Ishikawa (cell line): ENCODE measurements around the gene SLX9.

Experiments
- CEBPB ChIP-seq: IDR thresholded peaks from 2 replicates; pipeline ENCODE4 v1.6.1; 2012
- CREB1 ChIP-seq: IDR thresholded peaks from 2 replicates; pipeline ENCODE4 v1.6.1; 2012; ENCODE audit warnings: low read depth
- EGR1 ChIP-seq: IDR thresholded peaks from 2 replicates; pipeline ENCODE4 v1.6.1; 2012
- EP300 ChIP-seq: IDR thresholded peaks from 2 replicates; pipeline ENCODE4 v1.6.1; 2012; ENCODE audit warnings: borderline replicate concordance
- FOXM1 ChIP-seq: IDR thresholded peaks from 2 replicates; pipeline ENCODE4 v1.6.1; 2012; ENCODE audit warnings: low read depth, borderline replicate concordance
- MAX ChIP-seq: IDR thresholded peaks from 2 replicates; pipeline ENCODE4 v1.6.1; 2012
- NFIC ChIP-seq: IDR thresholded peaks from 2 replicates; pipeline ENCODE4 v1.6.1; 2012
- RAD21 ChIP-seq: IDR thresholded peaks from 2 replicates; pipeline ENCODE4 v1.6.1; 2012; ENCODE audit warnings: low read depth
- TAF1 ChIP-seq: IDR thresholded peaks from 2 replicates; pipeline ENCODE4 v1.6.1; 2012; ENCODE audit warnings: low read depth, mild to moderate bottlenecking
- TCF12 ChIP-seq: IDR thresholded peaks from 2 replicates; pipeline ENCODE4 v1.6.1; 2012; ENCODE audit warnings: low read depth
- TEAD4 ChIP-seq: IDR thresholded peaks from 2 replicates; pipeline ENCODE4 v1.6.1; 2012
- YY1 ChIP-seq: IDR thresholded peaks from 2 replicates; pipeline ENCODE4 v1.6.1; 2012; ENCODE audit warnings: low read depth
- ZBTB7A ChIP-seq: IDR thresholded peaks from 2 replicates; pipeline ENCODE4 v1.6.1; 2012; ENCODE audit warnings: low read depth
- TF ChIP-seq, protein P1 (sequence below): IDR thresholded peaks from 2 replicates; pipeline ENCODE4 v1.6.1; 2012
- TF ChIP-seq, protein P2 (sequence below): IDR thresholded peaks from 2 replicates; pipeline ENCODE4 v1.6.1; 2012; ENCODE audit warnings: low read depth, mild to moderate bottlenecking

Gene SLX9

GRCh38 chr21:45020629-45021427 is 81.0 kb downstream of the SLX9 start:
- no peak for TF ChIP-seq NFIC
- TF ChIP-seq MAX = no peak
- no peak for TF ChIP-seq FOXM1
- TF ChIP-seq RAD21 = no peak
- TF ChIP-seq TEAD4 = no peak
- TF ChIP-seq YY1 = no peak

DNA sequence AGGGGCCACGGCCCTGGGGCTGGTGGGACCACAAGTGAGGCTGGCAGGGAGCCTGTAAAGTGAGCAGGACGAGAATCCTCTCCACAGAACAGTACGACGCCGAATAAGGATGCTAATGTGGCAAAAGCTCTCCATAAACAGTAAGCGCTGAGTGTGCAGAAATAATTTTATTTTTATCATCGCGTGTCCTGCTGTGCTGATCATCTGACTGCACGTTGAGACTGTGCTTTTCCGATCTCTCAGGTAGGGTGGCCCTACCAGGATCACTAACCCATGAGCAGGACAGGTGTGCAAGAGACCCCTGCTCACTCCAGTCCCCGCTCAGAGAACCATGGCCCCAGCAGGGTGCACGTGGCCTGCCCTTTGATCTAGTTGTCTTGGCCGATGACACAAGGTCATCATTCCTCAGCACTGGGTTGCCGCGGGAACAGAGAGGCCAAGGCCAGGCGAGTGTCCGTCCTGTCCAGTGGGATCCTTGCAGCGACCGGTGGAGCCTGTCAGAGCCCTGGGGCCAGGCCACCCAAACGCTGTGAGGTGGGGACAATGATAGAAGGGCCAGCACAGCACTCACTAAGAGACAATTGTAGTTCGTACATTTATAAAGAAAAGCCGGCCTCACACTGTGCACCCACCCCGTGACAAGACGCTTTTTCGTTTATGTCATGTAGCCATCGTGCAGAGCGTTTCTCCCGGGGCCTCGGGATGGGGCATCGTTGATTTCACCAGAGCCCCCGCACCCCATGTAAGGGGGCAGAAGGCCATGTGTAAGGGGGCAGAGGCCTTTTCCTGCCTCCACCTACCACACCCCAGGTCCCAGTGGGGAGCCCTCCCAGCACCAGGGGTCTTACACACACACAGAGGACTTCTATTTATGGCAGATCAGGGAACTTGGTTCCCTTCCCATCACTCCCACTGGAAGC is 81.9 kb downstream of the SLX9 start:
- TF ChIP-seq, protein P1, sequence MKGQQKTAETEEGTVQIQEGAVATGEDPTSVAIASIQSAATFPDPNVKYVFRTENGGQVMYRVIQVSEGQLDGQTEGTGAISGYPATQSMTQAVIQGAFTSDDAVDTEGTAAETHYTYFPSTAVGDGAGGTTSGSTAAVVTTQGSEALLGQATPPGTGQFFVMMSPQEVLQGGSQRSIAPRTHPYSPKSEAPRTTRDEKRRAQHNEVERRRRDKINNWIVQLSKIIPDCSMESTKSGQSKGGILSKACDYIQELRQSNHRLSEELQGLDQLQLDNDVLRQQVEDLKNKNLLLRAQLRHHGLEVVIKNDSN = no peak
- no peak for TF ChIP-seq TCF12
- no peak for TF ChIP-seq ZBTB7A
- no peak for TF ChIP-seq EP300
- no peak for TF ChIP-seq FOXM1
- TF ChIP-seq CEBPB = no peak
- no peak for TF ChIP-seq EGR1
- no peak for TF ChIP-seq TAF1
- TF ChIP-seq RAD21 = no peak
- TF ChIP-seq NFIC = no peak
- no peak for TF ChIP-seq MAX
- no peak for TF ChIP-seq TEAD4
- TF ChIP-seq YY1 = no peak
- no peak for TF ChIP-seq CREB1
- TF ChIP-seq, protein P2, sequence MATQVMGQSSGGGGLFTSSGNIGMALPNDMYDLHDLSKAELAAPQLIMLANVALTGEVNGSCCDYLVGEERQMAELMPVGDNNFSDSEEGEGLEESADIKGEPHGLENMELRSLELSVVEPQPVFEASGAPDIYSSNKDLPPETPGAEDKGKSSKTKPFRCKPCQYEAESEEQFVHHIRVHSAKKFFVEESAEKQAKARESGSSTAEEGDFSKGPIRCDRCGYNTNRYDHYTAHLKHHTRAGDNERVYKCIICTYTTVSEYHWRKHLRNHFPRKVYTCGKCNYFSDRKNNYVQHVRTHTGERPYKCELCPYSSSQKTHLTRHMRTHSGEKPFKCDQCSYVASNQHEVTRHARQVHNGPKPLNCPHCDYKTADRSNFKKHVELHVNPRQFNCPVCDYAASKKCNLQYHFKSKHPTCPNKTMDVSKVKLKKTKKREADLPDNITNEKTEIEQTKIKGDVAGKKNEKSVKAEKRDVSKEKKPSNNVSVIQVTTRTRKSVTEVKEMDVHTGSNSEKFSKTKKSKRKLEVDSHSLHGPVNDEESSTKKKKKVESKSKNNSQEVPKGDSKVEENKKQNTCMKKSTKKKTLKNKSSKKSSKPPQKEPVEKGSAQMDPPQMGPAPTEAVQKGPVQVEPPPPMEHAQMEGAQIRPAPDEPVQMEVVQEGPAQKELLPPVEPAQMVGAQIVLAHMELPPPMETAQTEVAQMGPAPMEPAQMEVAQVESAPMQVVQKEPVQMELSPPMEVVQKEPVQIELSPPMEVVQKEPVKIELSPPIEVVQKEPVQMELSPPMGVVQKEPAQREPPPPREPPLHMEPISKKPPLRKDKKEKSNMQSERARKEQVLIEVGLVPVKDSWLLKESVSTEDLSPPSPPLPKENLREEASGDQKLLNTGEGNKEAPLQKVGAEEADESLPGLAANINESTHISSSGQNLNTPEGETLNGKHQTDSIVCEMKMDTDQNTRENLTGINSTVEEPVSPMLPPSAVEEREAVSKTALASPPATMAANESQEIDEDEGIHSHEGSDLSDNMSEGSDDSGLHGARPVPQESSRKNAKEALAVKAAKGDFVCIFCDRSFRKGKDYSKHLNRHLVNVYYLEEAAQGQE = no peak

- TF ChIP-seq TEAD4 (no peak), YY1 (no peak), EGR1 (no peak), FOXM1 (no peak), TAF1 (no peak), CREB1 (no peak), MAX (no peak), CEBPB (no peak), NFIC (no peak), EP300 (no peak), ZBTB7A (no peak), RAD21 (no peak), TCF12 (no peak)
- TF ChIP-seq, protein P1 = no peak
- TF ChIP-seq, protein P2 = no peak
Observed at GRCh38 chr21:45022348-45022675, 82.5 kb downstream of the SLX9 start.

DNA sequence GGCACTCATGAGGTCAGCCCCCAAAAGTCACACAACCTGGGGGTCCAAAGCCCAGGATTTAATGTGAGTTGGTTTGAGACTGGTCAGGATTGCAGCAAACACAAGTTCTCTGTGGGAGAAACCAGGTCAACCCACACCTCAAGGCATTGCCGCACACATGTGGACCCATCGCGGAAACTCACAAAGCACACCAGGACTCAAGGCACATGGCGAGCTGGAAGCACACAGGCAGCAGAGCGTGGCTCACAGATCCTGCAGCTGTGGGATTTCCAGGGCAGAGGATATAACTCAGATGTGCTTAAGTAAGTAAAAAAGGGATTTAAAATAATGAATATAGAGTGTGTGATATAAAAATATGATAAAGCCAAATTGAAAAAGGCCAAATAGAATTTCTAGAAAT is 82.9 kb downstream of the SLX9 start:
- no peak for TF ChIP-seq EP300
- TF ChIP-seq, protein P1 = no peak
- TF ChIP-seq EGR1 = no peak
- no peak for TF ChIP-seq MAX
- TF ChIP-seq CEBPB = no peak
- no peak for TF ChIP-seq TEAD4
- TF ChIP-seq YY1 = no peak
- TF ChIP-seq CREB1 = no peak
- TF ChIP-seq NFIC = no peak
- TF ChIP-seq TAF1 = no peak
- no peak for TF ChIP-seq RAD21
- no peak for TF ChIP-seq TCF12
- no peak for TF ChIP-seq FOXM1
